Measurements from ENCODE around the gene MAPKBP1.

The MAPKBP1 gene

DNA sequence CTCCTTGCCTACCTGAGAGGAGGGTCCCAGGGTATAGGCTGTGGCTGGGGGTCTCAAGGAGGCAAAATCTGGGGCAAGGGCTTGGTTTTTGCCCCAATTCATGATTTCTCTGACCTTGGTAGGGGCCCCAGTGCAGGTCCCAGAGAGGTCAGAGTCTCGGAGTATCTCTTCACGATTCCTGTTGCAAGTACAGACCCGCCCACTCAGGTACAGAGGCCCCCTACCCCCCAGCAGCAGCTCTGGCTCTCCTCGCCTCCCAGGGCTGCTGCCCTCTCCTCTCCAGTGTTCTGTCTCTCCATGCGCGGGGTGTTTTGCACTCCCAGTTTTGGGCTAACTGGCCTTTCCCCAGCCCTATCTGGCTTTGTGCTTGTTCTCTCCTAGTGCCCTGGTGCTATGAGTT lies 48.2 kb downstream of the MAPKBP1 start:
- Histone ChIP-seq H3K4me1 (ENCODE audit: control insufficient read depth, insufficient read depth, low read length) (peaks cover 3% of the 10 kb centered on the region), H3K9ac (ENCODE audit: low read length) (no peak overlapping the region), H3K4me3 (ENCODE audit: low read length) (no peak overlapping the region), H3K9me3 (ENCODE audit: control insufficient read depth, low read length) (no peaks in the 10 kb centered on the region), H3K27me3 (replicated peaks; ENCODE audit: control insufficient read depth, insufficient read depth, low read length) (no peaks in the 10 kb centered on the region), H3K36me3 (ENCODE audit: control insufficient read depth, insufficient read depth, low read length, severe bottlenecking) (peaks cover 81% of the 10 kb centered on the region)
- no peak for DNase-seq (ENCODE audit: low read depth)

DNA sequence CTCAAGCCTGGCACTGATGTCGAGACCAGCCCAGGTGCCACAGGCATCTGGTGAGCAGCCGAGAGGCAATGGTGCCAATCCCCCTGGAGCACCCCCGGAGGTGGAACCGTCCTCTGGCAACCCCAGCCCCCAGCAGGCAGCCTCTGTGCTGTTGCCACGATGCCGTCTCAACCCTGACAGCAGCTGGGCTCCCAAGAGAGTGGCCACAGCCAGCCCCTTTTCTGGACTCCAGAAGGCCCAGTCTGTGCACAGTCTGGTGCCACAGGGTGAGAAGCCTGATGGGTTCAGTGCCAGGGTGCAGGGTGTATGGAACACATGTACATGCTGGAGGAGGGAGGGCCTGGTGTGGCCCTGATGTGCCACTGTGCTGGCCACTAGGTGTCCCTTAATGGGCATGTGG lies 48.7 kb downstream of the MAPKBP1 start:
- H3K9me3 ChIP-seq (ENCODE audit: control insufficient read depth, low read length): no peaks in the 10 kb centered on the region
- H3K36me3 ChIP-seq (ENCODE audit: control insufficient read depth, insufficient read depth, low read length, severe bottlenecking): peaks cover 76% of the 10 kb centered on the region
- no peak for DNase-seq (ENCODE audit: low read depth)
- H3K27me3 ChIP-seq (replicated peaks; ENCODE audit: control insufficient read depth, insufficient read depth, low read length): no peaks in the 10 kb centered on the region
- peaks cover 3% of the 10 kb centered on the region for H3K4me1 ChIP-seq (ENCODE audit: control insufficient read depth, insufficient read depth, low read length)
- no peak overlapping the region for H3K9ac ChIP-seq (ENCODE audit: low read length)
- H3K4me3 ChIP-seq (ENCODE audit: low read length): no peak overlapping the region

DNA sequence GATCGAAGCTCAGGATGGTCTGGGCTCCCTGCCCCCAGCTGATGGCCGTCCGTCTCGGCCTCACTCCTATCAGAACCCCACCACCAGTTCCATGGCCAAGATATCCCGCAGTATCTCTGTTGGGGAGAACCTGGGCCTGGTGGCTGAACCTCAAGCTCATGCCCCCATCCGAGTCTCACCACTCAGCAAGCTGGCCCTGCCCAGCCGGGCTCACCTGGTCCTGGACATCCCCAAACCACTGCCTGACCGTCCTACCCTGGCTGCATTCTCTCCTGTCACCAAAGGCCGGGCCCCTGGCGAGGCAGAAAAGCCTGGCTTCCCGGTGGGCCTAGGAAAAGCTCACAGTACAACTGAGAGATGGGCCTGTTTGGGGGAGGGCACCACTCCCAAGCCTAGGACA lies 49.2 kb downstream of the MAPKBP1 start:
- no peak overlapping the region for H3K4me3 ChIP-seq (ENCODE audit: low read length)
- H3K4me1 ChIP-seq (ENCODE audit: control insufficient read depth, insufficient read depth, low read length): peaks cover 4% of the 10 kb centered on the region
- no peak overlapping the region for H3K9ac ChIP-seq (ENCODE audit: low read length)
- no peaks in the 10 kb centered on the region for H3K9me3 ChIP-seq (ENCODE audit: control insufficient read depth, low read length)
- no peaks in the 10 kb centered on the region for H3K27me3 ChIP-seq (replicated peaks; ENCODE audit: control insufficient read depth, insufficient read depth, low read length)
- H3K36me3 ChIP-seq (ENCODE audit: control insufficient read depth, insufficient read depth, low read length, severe bottlenecking): peaks cover 71% of the 10 kb centered on the region
- DNase-seq (ENCODE audit: low read depth): no peak

DNA sequence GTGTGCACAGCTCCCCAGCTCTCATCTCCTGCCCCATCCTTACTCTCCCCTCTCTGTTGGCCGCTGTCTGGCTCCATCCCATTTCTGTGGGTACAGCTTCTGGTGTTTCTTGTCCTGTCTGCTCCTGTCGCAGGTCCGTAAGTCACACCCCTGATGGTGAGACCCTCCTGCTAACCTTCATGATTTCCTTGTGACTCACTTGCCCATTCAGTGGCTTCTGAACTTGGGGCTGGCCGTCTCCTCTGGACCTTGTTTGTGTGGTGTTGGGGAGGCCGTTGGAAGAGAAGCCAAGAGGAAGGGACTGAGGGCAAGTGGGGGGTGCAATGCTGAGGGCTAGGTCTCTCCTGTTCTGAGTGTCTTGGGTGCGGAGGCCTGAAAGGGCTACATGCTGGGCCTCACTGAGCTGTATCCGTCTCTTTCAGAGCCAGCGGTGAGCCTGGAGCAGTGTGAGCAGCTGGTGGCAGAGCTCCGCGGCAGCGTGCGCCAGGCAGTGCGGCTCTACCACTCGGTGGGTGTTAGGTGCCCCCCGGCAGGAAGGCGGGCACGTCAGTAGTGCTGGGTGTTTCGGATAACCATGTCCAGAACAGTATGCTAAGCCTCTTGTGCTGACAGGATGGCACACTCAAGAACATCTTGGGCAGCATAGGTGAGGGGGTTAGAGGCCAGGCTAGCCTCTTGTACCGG lies 49.9 kb downstream of the MAPKBP1 start:
- Histone ChIP-seq H3K36me3 (ENCODE audit: control insufficient read depth, insufficient read depth, low read length, severe bottlenecking) (peaks cover 63% of the 10 kb centered on the region), H3K9ac (ENCODE audit: low read length) (no peak overlapping the region), H3K9me3 (ENCODE audit: control insufficient read depth, low read length) (no peaks in the 10 kb centered on the region), H3K4me1 (ENCODE audit: control insufficient read depth, insufficient read depth, low read length) (peaks cover 11% of the 10 kb centered on the region), H3K4me3 (ENCODE audit: low read length) (no peak overlapping the region), H3K27me3 (replicated peaks; ENCODE audit: control insufficient read depth, insufficient read depth, low read length) (no peaks in the 10 kb centered on the region)
- DNase-seq (ENCODE audit: low read depth): no peak

DNA sequence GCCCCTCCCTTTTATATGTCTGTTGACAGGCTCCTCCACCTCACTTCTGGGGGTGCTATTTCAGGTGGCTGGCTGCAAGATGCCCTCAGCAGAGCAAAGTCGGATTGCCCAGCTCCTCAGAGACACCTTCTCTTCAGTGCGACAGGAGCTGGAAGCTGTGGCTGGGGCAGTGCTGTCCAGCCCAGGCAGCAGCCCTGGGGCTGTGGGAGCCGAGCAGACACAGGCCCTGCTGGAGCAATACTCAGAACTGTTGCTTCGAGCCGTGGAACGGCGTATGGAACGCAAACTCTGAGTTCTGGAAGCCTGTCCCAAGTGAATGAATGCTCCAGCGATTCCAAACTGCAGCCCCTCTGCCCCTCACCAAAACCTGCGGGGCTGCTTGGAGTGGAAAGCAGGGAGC lies 50.9 kb downstream of the MAPKBP1 start:
- H3K9ac ChIP-seq (ENCODE audit: low read length): no peak overlapping the region
- no peak overlapping the region for H3K4me3 ChIP-seq (ENCODE audit: low read length)
- DNase-seq (ENCODE audit: low read depth): no peak
- H3K27me3 ChIP-seq (replicated peaks; ENCODE audit: control insufficient read depth, insufficient read depth, low read length): no peaks in the 10 kb centered on the region
- no peaks in the 10 kb centered on the region for H3K9me3 ChIP-seq (ENCODE audit: control insufficient read depth, low read length)
- peaks cover 11% of the 10 kb centered on the region for H3K4me1 ChIP-seq (ENCODE audit: control insufficient read depth, insufficient read depth, low read length)
- H3K36me3 ChIP-seq (ENCODE audit: control insufficient read depth, insufficient read depth, low read length, severe bottlenecking): peaks cover 54% of the 10 kb centered on the region

DNA sequence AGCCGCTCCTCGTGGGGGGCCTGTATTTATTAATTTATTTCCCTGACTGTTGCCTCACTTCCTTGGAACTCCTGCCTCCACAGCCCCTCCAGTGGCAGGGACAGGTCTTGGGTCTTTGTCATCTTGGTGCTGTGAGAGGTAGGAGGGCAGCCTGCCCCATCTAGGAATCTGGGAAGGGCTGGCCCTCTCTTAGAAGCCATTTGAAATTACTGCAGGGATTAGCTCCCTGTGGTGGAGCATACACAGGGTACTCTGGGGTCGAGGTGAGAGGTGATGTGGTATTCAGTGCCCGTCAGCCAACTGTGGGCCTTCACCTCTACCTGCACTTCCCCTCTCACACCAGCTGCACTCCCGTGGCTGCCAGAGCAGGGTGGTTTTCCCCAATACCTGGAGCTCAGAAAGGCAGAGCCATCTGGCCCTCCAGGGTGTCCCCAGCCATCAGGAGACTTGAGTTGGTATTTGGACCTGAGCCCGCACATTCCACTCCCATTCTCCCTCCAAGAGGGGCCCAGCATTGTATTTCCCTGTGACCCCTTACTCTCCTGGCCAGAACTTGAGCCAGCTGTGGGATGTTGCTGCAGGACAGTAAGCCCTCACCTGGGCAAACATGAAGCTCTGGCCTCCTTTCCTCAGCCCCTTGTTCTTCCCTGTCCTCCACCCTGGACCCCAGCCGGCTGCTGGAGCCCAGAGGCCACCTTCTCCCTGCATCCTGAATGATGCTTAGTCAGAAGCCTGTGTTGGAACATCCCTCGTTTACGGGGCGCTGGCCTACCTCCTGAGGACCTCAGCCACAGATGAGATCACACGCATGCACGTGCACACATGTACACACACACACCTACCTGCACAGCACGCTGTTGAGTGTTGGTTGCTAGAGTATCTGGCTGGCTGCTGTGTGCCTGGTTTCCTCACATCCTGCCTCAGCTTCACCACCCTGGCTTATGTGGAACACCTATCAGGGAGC lies 51.6 kb downstream of the MAPKBP1 start:
- Histone ChIP-seq H3K4me1 (ENCODE audit: control insufficient read depth, insufficient read depth, low read length) (peaks cover 11% of the 10 kb centered on the region), H3K27me3 (replicated peaks; ENCODE audit: control insufficient read depth, insufficient read depth, low read length) (no peaks in the 10 kb centered on the region), H3K9me3 (ENCODE audit: control insufficient read depth, low read length) (no peaks in the 10 kb centered on the region), H3K9ac (ENCODE audit: low read length) (no peak overlapping the region), H3K4me3 (ENCODE audit: low read length) (no peak overlapping the region), H3K36me3 (ENCODE audit: control insufficient read depth, insufficient read depth, low read length, severe bottlenecking) (peaks cover 47% of the 10 kb centered on the region)
- DNase-seq (ENCODE audit: low read depth): no peak

DNA sequence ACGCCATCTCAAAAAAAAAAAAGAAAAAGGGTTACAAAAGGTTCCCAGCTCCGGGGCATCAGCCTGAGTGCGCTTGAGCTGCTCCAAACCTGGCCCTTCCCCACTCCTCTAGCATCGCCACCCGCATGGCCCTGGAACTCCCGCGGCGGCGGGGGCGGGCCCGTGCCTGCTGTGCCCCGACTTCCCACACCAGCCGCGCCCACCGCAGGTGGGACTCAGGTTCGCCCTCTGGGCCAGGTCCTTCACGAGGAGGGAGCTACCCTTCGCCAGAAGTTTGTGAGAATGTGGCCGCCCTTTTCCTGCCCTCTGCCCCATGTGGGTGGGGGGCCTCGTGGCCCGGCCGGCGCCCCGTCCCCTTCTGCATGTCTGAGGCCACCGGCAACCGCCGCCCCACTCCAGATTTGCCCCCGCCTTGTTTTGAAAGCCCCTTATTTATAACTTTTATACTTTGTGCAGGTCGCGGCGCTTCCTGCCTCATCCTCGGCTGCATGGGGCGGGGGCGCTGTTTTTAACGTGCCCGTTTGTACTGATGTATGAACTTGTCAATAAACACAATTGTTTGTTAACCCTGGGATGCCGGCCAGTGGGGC lies 53.1 kb downstream of the MAPKBP1 start:
- no peaks in the 10 kb centered on the region for H3K27me3 ChIP-seq (replicated peaks; ENCODE audit: control insufficient read depth, insufficient read depth, low read length)
- no peak for DNase-seq (ENCODE audit: low read depth)
- peak overlapping the region; percentile 93 for H3K4me3 ChIP-seq (ENCODE audit: low read length)
- no peaks in the 10 kb centered on the region for H3K9me3 ChIP-seq (ENCODE audit: control insufficient read depth, low read length)
- peaks cover 35% of the 10 kb centered on the region for H3K36me3 ChIP-seq (ENCODE audit: control insufficient read depth, insufficient read depth, low read length, severe bottlenecking)
- H3K4me1 ChIP-seq (ENCODE audit: control insufficient read depth, insufficient read depth, low read length): peaks cover 11% of the 10 kb centered on the region
- H3K9ac ChIP-seq (ENCODE audit: low read length): peak overlapping the region; percentile 76

DNA sequence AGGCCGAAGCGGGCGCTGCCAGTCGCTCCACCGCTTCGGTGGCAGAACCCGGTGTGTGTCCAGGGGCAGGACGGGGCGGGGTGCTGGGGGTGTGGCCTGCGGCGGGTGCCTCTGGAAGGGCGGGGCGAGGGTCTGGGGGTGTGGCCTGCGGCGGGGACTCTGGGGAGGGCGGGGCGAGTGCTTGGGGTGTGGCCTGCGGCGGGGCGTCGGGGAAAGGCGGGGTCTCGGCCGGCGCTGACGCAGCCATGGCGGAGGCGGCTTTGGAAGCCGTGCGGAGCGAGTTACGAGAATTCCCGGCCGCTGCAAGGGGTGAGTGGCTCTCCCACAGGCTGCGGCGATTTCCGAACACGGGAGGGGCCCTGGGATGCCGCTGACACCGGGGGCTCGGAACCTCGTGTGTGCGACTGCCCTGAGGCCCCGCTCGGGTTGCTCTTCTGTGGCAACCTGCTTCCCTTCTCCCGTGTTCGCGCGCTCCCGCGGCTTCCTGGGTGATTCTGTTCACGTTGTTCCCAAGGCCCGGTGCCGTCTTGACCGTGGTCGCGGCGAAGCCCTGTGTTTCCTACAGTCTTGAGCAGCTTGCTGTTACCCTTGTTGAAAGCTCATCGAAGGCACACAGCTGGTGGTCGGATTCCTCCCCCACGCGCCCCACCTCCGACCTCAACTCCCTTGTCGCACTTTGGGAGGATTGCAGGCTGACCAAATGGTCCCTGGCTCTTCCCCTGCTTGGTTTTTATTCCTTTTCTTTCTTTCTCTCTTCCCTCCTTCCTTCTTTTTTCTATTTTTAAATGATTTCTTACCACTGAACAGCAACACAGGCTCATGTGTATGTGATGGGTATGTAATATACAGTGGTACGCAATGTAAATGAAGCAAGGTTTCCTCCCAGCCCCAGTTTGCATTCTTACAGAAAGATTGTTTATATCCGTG lies 53.9 kb downstream of the MAPKBP1 start, which contains the start of gene JMJD7:
TSS of gene JMJD7 (plus strand) at position 213 of the 927 bp plus-strand sequence. CDS start at position 246, 33 bp downstream.
- peaks cover 11% of the 10 kb centered on the region for H3K4me1 ChIP-seq (ENCODE audit: control insufficient read depth, insufficient read depth, low read length)
- H3K4me3 ChIP-seq (ENCODE audit: low read length): peak within 1 kb of the TSS; percentile 93
- H3K9ac ChIP-seq (ENCODE audit: low read length): peak within 1 kb of the TSS; percentile 90
- no peaks in the 10 kb centered on the region for H3K27me3 ChIP-seq (replicated peaks; ENCODE audit: control insufficient read depth, insufficient read depth, low read length)
- DNase-seq (ENCODE audit: low read depth): peak; percentile 97
- H3K9me3 ChIP-seq (ENCODE audit: control insufficient read depth, low read length): no peaks in the 10 kb centered on the region
- H3K36me3 ChIP-seq (ENCODE audit: control insufficient read depth, insufficient read depth, low read length, severe bottlenecking): peaks cover 27% of the 10 kb centered on the region

DNA sequence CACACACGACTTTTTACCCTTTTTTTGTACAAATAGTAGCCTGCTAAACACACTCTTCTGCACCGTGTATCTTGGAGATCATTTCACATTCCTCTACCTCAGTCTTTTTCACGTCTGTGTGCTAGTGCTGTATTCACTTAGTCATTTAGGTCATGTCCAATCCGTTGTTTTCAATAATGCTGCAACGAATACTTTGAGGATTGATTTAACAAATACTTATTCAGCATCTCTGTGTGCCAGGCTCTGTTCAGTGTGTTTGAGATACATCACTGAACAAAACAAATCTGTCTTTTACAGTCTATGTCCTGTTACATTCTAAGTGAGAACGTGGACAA lies 54.5 kb downstream of the MAPKBP1 start:
- Histone ChIP-seq H3K4me1 (ENCODE audit: control insufficient read depth, insufficient read depth, low read length) (peaks cover 11% of the 10 kb centered on the region), H3K9ac (ENCODE audit: low read length) (peak overlapping the region; percentile 90), H3K4me3 (ENCODE audit: low read length) (peak overlapping the region; percentile 93), H3K27me3 (replicated peaks; ENCODE audit: control insufficient read depth, insufficient read depth, low read length) (no peaks in the 10 kb centered on the region), H3K36me3 (ENCODE audit: control insufficient read depth, insufficient read depth, low read length, severe bottlenecking) (peaks cover 21% of the 10 kb centered on the region), H3K9me3 (ENCODE audit: control insufficient read depth, low read length) (no peaks in the 10 kb centered on the region)
- DNase-seq (ENCODE audit: low read depth): no peak

DNA sequence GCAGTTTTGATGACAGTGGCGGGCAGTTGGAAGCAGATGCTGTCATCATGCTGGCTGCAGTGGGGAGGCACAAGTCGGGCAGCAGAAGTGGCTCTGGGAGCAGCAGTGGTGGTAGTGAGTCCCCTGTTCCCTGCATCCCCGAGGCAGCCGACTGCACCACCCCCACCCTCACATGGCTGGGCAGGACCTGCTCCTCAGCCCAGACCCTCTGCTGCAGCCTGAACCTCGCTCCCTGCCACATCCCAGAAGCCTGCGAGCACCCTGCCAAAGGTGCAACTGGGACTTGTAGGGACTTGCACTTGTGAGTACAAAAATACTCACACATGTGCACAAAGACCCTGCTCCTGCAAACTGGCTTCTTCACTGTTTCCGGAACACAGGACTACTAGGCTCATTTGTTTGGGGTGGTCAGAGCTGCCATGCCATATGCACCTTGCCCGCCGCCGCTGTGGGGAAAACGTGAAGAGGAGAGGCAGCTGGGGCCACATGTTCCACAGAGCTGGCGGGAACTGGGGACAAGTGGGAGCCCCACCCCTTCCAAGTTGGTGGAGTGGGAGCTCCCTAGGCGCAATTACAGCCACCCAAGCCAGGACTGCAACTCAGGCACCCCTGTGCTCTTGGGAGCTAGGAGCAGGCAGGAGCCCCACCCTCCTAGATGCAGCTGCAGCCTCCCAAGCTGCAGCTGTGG lies 55.8 kb downstream of the MAPKBP1 start:
- no peaks in the 10 kb centered on the region for H3K27me3 ChIP-seq (replicated peaks; ENCODE audit: control insufficient read depth, insufficient read depth, low read length)
- H3K36me3 ChIP-seq (ENCODE audit: control insufficient read depth, insufficient read depth, low read length, severe bottlenecking): peaks cover 8% of the 10 kb centered on the region
- no peak overlapping the region for H3K4me3 ChIP-seq (ENCODE audit: low read length)
- H3K9me3 ChIP-seq (ENCODE audit: control insufficient read depth, low read length): no peaks in the 10 kb centered on the region
- H3K9ac ChIP-seq (ENCODE audit: low read length): no peak overlapping the region
- no peak for DNase-seq (ENCODE audit: low read depth)
- H3K4me1 ChIP-seq (ENCODE audit: control insufficient read depth, insufficient read depth, low read length): peaks cover 11% of the 10 kb centered on the region

All from adipocyte (in vitro differentiated cells).